Measurements from ENCODE around the gene CLN6.
"Not testable (repeated sequence)": the region's sequence is repeated elsewhere in the genome, so short reads cannot be mapped to it uniquely, and the experiment has no call there.

CLN6 gene

DNA sequence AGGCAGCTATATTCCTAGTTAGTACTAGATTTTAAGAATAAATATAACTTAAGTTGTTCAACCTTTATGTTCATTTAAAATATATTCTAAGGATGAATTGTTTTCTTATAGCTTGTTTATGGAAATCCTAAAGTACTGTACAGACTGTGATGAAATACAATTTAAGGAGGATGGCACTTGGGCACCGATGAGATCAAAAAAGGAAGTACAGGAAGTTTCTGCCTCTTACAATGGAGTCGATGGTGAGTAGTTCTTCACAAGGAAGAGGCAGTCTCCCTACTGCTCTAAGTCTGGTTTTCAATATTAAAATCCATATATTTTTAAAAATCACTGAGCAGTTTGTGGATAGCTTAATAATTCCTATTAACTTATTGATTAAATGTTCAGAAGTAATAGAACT is 54.0 kb downstream of the CLN6 start:
- Histone ChIP-seq H3K4ac (ENCODE audit: low read depth, low read length) (no peak overlapping the region), H3K79me1 (ENCODE audit: low read length) (no peaks in the 10 kb centered on the region), H3K9me3 (ENCODE audit: insufficient read depth, low read depth, low read length) (no peaks in the 10 kb centered on the region), H3K79me2 (ENCODE audit: control insufficient read depth, insufficient read depth, low read length, poor library complexity) (no peaks in the 10 kb centered on the region), H3K27me3 (ENCODE audit: insufficient read depth, low read length) (no peaks in the 10 kb centered on the region), H4K8ac (ENCODE audit: low read depth, low read length) (no peak overlapping the region), H3K14ac (ENCODE audit: low read length) (no peak overlapping the region), H3K9ac (ENCODE audit: low read length) (no peak overlapping the region), H3K23ac (ENCODE audit: low read length) (no peak overlapping the region), H3K4me3 (ENCODE audit: low read depth, low read length) (no peak overlapping the region), H2AK5ac (ENCODE audit: low read length) (no peak overlapping the region), H4K12ac (ENCODE audit: low read depth, low read length) (no peak overlapping the region), H3K4me2 (ENCODE audit: low read length) (no peak overlapping the region), H3K18ac (ENCODE audit: low read length) (no peak overlapping the region), H2BK5ac (ENCODE audit: low read depth, low read length, poor library complexity) (no peak overlapping the region), H3K36me3 (ENCODE audit: control insufficient read depth in 1 of 2, insufficient read depth in 2 of 2, low read length in 2 of 2) (peaks cover 1 to 6% of the 10 kb centered on the region in 2 experiments), H2BK12ac (ENCODE audit: low read length) (no peak overlapping the region), H2BK120ac (ENCODE audit: insufficient read depth, low read length, poor library complexity) (no peak overlapping the region), H4K91ac (ENCODE audit: low read depth, low read length) (no peak overlapping the region), H3K4me1 (ENCODE audit: control insufficient read depth in 1 of 2, insufficient read depth in 2 of 2, low read length in 2 of 2) (peaks cover 0 to 2% of the 10 kb centered on the region in 2 experiments), H2AFZ (ENCODE audit: insufficient read depth, low read length, poor library complexity) (no peak overlapping the region), H3K27ac (ENCODE audit: low read depth, low read length) (no peak overlapping the region)
- no peak for DNase-seq
- no CpG with 5 or more reads among the region's 2 CpGs for WGBS (ENCODE audit: extremely low coverage, insufficient coverage, insufficient read length)

DNA sequence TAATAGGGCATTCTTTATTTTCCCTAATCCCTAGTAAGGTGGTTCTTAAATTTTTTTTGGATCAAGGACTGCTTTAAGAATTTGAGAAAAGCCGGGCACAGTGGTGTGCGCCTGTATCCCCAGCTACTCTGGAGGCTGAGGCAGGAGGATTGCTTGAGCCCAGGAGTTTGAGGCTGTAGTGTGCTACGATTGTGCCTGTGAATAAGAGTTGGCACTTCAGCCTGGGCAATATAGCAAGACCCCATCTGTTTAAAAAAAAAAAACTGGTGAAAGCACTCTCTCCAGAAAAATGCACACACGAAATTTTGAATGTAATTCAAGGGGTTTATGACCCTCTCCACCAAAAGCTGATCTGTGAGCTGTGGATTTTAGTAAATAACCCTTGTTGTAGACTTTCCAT is 56.4 kb downstream of the CLN6 start:
- no peak overlapping the region for H2BK5ac ChIP-seq (ENCODE audit: low read depth, low read length, poor library complexity)
- H3K36me3 ChIP-seq (ENCODE audit: control insufficient read depth in 1 of 2, insufficient read depth in 2 of 2, low read length in 2 of 2) = peaks cover 1 to 6% of the 10 kb centered on the region in 2 experiments
- no peaks in the 10 kb centered on the region for H3K27me3 ChIP-seq (ENCODE audit: insufficient read depth, low read length)
- H2BK120ac ChIP-seq (ENCODE audit: insufficient read depth, low read length, poor library complexity) = no peak overlapping the region
- H3K9me3 ChIP-seq (ENCODE audit: insufficient read depth, low read depth, low read length) = no peaks in the 10 kb centered on the region
- no peak overlapping the region for H3K4ac ChIP-seq (ENCODE audit: low read depth, low read length)
- no peak overlapping the region for H2BK12ac ChIP-seq (ENCODE audit: low read length)
- H3K4me1 ChIP-seq (ENCODE audit: control insufficient read depth in 1 of 2, insufficient read depth in 2 of 2, low read length in 2 of 2) = peaks cover 0 to 2% of the 10 kb centered on the region in 2 experiments
- no peak overlapping the region for H3K27ac ChIP-seq (ENCODE audit: low read depth, low read length)
- no peak overlapping the region for H4K12ac ChIP-seq (ENCODE audit: low read depth, low read length)
- no CpG with 5 or more reads among the region's 4 CpGs for WGBS (ENCODE audit: extremely low coverage, insufficient coverage, insufficient read length)
- no peak overlapping the region for H3K4me2 ChIP-seq (ENCODE audit: low read length)
- no peak overlapping the region for H3K18ac ChIP-seq (ENCODE audit: low read length)
- H4K8ac ChIP-seq (ENCODE audit: low read depth, low read length) = no peak overlapping the region
- no peak overlapping the region for H3K23ac ChIP-seq (ENCODE audit: low read length)
- no peak overlapping the region for H2AK5ac ChIP-seq (ENCODE audit: low read length)
- H3K14ac ChIP-seq (ENCODE audit: low read length) = no peak overlapping the region
- no peak overlapping the region for H4K91ac ChIP-seq (ENCODE audit: low read depth, low read length)
- H3K4me3 ChIP-seq (ENCODE audit: low read depth, low read length) = no peak overlapping the region
- no peak overlapping the region for H2AFZ ChIP-seq (ENCODE audit: insufficient read depth, low read length, poor library complexity)
- DNase-seq = no peak
- H3K79me1 ChIP-seq (ENCODE audit: low read length) = no peaks in the 10 kb centered on the region
- no peaks in the 10 kb centered on the region for H3K79me2 ChIP-seq (ENCODE audit: control insufficient read depth, insufficient read depth, low read length, poor library complexity)
- H3K9ac ChIP-seq (ENCODE audit: low read length) = no peak overlapping the region

- not testable (repeated sequence) for H2AK5ac ChIP-seq (ENCODE audit: low read length); H3K23ac ChIP-seq (ENCODE audit: low read length); H2BK5ac ChIP-seq (ENCODE audit: low read depth, low read length, poor library complexity); H3K4ac ChIP-seq (ENCODE audit: low read depth, low read length); H3K27ac ChIP-seq (ENCODE audit: low read depth, low read length); H3K36me3 ChIP-seq (ENCODE audit: control insufficient read depth in 1 of 2, insufficient read depth in 2 of 2, low read length in 2 of 2); H3K9me3 ChIP-seq (ENCODE audit: insufficient read depth, low read depth, low read length); H4K91ac ChIP-seq (ENCODE audit: low read depth, low read length); H4K8ac ChIP-seq (ENCODE audit: low read depth, low read length); H3K14ac ChIP-seq (ENCODE audit: low read length); DNase-seq; H4K12ac ChIP-seq (ENCODE audit: low read depth, low read length); H3K79me2 ChIP-seq (ENCODE audit: control insufficient read depth, insufficient read depth, low read length, poor library complexity); H2AFZ ChIP-seq (ENCODE audit: insufficient read depth, low read length, poor library complexity); H3K4me1 ChIP-seq (ENCODE audit: control insufficient read depth in 1 of 2, insufficient read depth in 2 of 2, low read length in 2 of 2); H3K79me1 ChIP-seq (ENCODE audit: low read length); H2BK12ac ChIP-seq (ENCODE audit: low read length); H2BK120ac ChIP-seq (ENCODE audit: insufficient read depth, low read length, poor library complexity); H3K9ac ChIP-seq (ENCODE audit: low read length); H3K4me3 ChIP-seq (ENCODE audit: low read depth, low read length); H3K27me3 ChIP-seq (ENCODE audit: insufficient read depth, low read length); H3K18ac ChIP-seq (ENCODE audit: low read length); H3K4me2 ChIP-seq (ENCODE audit: low read length)
- WGBS (ENCODE audit: extremely low coverage, insufficient coverage, insufficient read length) = no CpG with 5 or more reads among the region's 2 CpGs
Observed at GRCh38 chr15:68172037-68172436, 57.5 kb downstream of the CLN6 start.

DNA sequence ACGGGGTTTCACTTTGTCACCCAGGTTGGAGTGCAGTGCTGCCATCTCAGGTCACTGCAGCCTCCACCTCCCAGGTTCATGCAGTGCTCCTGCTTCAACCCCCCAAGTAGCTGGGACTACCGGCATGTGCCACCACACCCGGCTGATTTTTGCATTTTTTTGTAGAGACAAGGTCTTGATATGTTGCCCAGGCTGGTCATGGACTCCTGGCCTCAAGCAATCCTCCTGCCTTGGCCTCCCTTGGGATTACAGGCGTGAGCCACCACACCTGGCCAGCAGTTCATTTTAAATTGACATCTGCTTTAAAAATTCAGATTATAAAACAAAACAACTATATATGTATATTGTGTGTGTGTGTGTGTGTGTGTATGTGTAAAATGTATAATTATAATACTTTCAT is 62.7 kb downstream of the CLN6 start:
- Histone ChIP-seq H3K4me3 (ENCODE audit: low read depth, low read length) (no peak overlapping the region), H4K91ac (ENCODE audit: low read depth, low read length) (no peak overlapping the region), H3K27me3 (ENCODE audit: insufficient read depth, low read length) (no peaks in the 10 kb centered on the region), H3K23ac (ENCODE audit: low read length) (no peak overlapping the region), H2AK5ac (ENCODE audit: low read length) (no peak overlapping the region), H3K79me2 (ENCODE audit: control insufficient read depth, insufficient read depth, low read length, poor library complexity) (no peaks in the 10 kb centered on the region), H2BK120ac (ENCODE audit: insufficient read depth, low read length, poor library complexity) (no peak overlapping the region), H3K36me3 (ENCODE audit: control insufficient read depth in 1 of 2, insufficient read depth in 2 of 2, low read length in 2 of 2) (peaks cover 3 to 5% of the 10 kb centered on the region in 2 experiments), H3K9me3 (ENCODE audit: insufficient read depth, low read depth, low read length) (no peaks in the 10 kb centered on the region), H2AFZ (ENCODE audit: insufficient read depth, low read length, poor library complexity) (no peak overlapping the region), H3K18ac (ENCODE audit: low read length) (no peak overlapping the region), H2BK12ac (ENCODE audit: low read length) (no peak overlapping the region), H3K79me1 (ENCODE audit: low read length) (no peaks in the 10 kb centered on the region), H3K4ac (ENCODE audit: low read depth, low read length) (no peak overlapping the region), H2BK5ac (ENCODE audit: low read depth, low read length, poor library complexity) (no peak overlapping the region), H3K4me1 (ENCODE audit: control insufficient read depth in 1 of 2, insufficient read depth in 2 of 2, low read length in 2 of 2) (no peaks in the 10 kb centered on the region), H3K14ac (ENCODE audit: low read length) (no peak overlapping the region), H3K9ac (ENCODE audit: low read length) (no peak overlapping the region), H3K4me2 (ENCODE audit: low read length) (no peak overlapping the region), H4K12ac (ENCODE audit: low read depth, low read length) (no peak overlapping the region), H4K8ac (ENCODE audit: low read depth, low read length) (no peak overlapping the region), H3K27ac (ENCODE audit: low read depth, low read length) (no peak overlapping the region)
- WGBS (ENCODE audit: extremely low coverage, insufficient coverage, insufficient read length) = no CpG with 5 or more reads among the region's 4 CpGs
- DNase-seq = no peak
